SK-N-SH treated with all-trans-retinoic acid at 6 μM for 48 hours (cell line): ENCODE results near the gene THSD4.

Experiments
- ARNTL ChIP-seq: fragments of 450-650 bp; formaldehyde crosslinking; IDR thresholded peaks from 2 replicates; pipeline ENCODE4 v1.5.0; 2020; ENCODE audit warnings: low read depth, mild to moderate bottlenecking, moderate library complexity, borderline replicate concordance
- CREB5 ChIP-seq: fragments of 250-450 bp; sonication (Bioruptor Pico); IDR thresholded peaks from 2 replicates; pipeline ENCODE4 v1.5.1; 2020; ENCODE audit warnings: low read depth, mild to moderate bottlenecking, moderate library complexity
- CSDC2 ChIP-seq: fragments of 250-450 bp; sonication (Bioruptor Pico); IDR thresholded peaks from 2 replicates; pipeline ENCODE4 v1.5.0; 2020; ENCODE audit warnings: mild to moderate bottlenecking, moderate library complexity
- CSRNP3 ChIP-seq: fragments of 250-450 bp; sonication (Bioruptor Pico); IDR thresholded peaks from 2 replicates; pipeline ENCODE4 v1.5.1; 2021; ENCODE audit warnings: mild to moderate bottlenecking, moderate library complexity
- PATZ1 ChIP-seq: fragments of 250-450 bp; sonication (Bioruptor Pico); IDR thresholded peaks from 2 replicates; pipeline ENCODE4 v1.8.0; 2020; ENCODE audit warnings: mild to moderate bottlenecking, moderate library complexity, borderline replicate concordance
- RARB ChIP-seq: fragments of 250-450 bp; sonication (Bioruptor Pico); IDR thresholded peaks from 2 replicates; pipeline ENCODE4 v1.8.0; 2021; ENCODE audit warnings: mild to moderate bottlenecking, moderate library complexity
- TCF4 ChIP-seq: fragments of 250-450 bp; sonication (Bioruptor Pico); IDR thresholded peaks from 2 replicates; pipeline ENCODE4 v1.8.0; 2021; ENCODE audit warnings: mild to moderate bottlenecking, moderate library complexity, borderline replicate concordance
- TOX ChIP-seq: fragments of 250-450 bp; sonication (Bioruptor Pico); IDR thresholded peaks from 2 replicates; pipeline ENCODE4 v1.8.0; 2021; ENCODE audit warnings: mild to moderate bottlenecking, moderate library complexity, borderline replicate concordance
- ZC3H10 ChIP-seq: fragments of 250-450 bp; sonication (Bioruptor Pico); IDR thresholded peaks from 2 replicates; pipeline ENCODE4 v1.5.1; 2021; ENCODE audit warnings: mild to moderate bottlenecking, moderate library complexity
- ZFP3 ChIP-seq: fragments of 250-450 bp; sonication (Bioruptor Pico); IDR thresholded peaks from 2 replicates; pipeline ENCODE4 v1.5.0; 2020; ENCODE audit warnings: mild to moderate bottlenecking, moderate library complexity

GRCh38 chr15:71705151-71705550, 589.9 kb downstream of the THSD4 start:
- TF ChIP-seq PATZ1 (no peak), ARNTL (no peak), TOX (CRISPR knock-in tag) (no peak), ZFP3 (CRISPR knock-in tag) (no peak), CSDC2 (CRISPR knock-in tag) (no peak), ZC3H10 (CRISPR knock-in tag) (no peak), RARB (CRISPR knock-in tag) (no peak), CREB5 (CRISPR knock-in tag) (no peak), CSRNP3 (no peak), TCF4 (CRISPR knock-in tag) (no peak)
